ENCODE data around the gene PPP1CB.

PPP1CB gene

GRCh38 chr2:28745225-28745624, 6.4 kb upstream of the PPP1CB start:
- no peak for DNase-seq (ENCODE audit: low read depth)

GRCh38 chr2:28745876-28746275, 5.8 kb upstream of the PPP1CB start:
- DNase-seq (ENCODE audit: low read depth), result no peak

GRCh38 chr2:28746429-28747111, 5.1 kb upstream of the PPP1CB start:
- DNase-seq (ENCODE audit: low read depth), result no peak

DNA sequence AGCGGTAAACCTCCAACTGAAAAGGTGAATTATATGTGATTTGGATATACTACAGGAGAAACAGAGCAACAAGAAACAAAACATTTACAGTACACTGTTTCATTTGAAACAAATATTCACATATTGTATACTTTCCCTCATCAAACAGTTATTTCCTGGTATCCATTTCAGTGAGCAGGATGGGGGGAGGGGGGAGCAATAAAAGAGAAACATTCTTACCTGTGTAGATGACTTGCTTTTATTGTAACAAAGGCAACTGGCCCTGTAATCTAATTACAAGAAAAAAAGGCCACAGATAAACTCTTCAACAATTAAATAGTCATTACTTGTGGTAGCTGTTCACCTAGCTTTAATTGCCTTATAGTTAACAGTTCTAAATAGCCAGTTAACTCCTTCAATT, 3.9 kb upstream of the PPP1CB start:
- no peak for DNase-seq (ENCODE audit: low read depth)

GRCh38 chr2:28748176-28748575, 3.5 kb upstream of the PPP1CB start:
- no peak for DNase-seq (ENCODE audit: low read depth)

- no peak for DNase-seq (ENCODE audit: low read depth)
These were observed 2.7 kb upstream of the PPP1CB start for GRCh38 chr2:28748941-28749340.

- no peak for DNase-seq (ENCODE audit: low read depth)
These were observed 2.1 kb upstream of the PPP1CB start for GRCh38 chr2:28749526-28749925.

DNA sequence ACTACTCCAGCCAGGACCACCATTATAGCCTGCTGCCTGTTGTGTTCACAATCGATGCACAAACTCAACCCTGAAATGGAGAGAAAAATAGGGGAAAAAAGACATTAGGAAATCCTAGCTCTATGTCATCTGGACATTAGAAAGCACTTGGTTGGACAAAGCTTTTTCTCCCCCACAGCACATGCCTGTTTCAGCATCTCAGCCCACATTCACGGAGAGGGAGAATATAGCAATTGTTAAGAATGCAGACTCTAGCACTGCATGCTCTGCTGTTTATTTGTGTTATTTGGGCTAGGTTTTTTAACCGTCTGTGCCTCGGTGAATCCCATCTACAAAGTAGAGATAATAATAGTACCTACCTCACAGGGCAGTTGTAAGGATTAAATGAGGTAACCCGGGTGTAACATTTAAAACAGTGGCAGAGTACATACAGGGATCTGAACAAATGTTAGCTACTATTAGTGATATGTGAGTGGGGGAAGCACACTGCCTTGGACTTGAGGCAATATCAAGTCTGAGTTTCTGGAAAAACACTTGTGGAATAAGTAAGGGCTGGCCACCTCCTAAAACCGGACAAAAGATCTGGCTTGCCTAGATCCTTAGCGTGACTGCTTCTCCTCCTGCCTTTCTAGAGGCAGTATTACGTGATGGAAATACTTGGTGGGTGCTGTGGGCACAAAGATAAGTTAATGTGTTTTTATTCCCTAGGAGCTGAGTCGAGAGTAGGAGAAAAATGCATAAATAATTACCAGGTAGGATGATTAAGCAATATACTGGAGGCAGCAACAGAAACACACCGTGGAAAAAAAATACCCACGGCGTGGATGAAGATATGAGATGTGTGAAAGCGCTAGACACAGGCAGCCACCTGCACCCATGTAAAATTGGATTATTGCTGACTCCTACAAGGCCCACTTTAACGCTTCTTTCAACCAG, 1.0 kb upstream of the PPP1CB start:
- DNase-seq (ENCODE audit: low read depth), result no peak

DNA sequence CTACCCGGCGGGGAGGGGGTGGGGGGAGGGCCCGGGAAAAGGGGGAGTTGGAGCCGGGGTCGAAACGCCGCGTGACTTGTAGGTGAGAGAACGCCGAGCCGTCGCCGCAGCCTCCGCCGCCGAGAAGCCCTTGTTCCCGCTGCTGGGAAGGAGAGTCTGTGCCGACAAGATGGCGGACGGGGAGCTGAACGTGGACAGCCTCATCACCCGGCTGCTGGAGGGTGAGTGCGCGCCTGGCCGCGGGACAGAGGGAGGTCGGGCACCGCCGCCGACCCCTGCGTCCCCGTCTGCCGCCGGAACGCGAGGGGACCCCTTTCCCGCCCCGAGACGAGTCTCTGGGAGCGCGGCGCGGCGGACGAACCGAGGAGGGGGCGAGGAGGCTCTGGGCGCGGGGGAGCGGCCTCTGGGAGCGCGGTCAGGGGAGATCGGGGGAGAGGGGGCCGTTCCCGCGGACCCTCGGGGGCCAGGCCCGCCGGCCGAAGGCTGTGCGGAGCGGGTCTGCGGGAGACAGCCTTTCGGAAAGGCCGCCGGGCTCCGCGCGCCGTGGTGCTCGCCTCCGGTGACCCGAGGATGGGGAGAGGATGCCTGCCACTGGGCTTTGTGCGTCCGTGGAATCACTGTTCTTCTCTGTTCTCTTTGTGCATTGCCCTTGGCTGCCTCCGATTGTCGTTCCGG, 463 bp downstream of the PPP1CB start:
- no peak for DNase-seq (ENCODE audit: low read depth)

DNA sequence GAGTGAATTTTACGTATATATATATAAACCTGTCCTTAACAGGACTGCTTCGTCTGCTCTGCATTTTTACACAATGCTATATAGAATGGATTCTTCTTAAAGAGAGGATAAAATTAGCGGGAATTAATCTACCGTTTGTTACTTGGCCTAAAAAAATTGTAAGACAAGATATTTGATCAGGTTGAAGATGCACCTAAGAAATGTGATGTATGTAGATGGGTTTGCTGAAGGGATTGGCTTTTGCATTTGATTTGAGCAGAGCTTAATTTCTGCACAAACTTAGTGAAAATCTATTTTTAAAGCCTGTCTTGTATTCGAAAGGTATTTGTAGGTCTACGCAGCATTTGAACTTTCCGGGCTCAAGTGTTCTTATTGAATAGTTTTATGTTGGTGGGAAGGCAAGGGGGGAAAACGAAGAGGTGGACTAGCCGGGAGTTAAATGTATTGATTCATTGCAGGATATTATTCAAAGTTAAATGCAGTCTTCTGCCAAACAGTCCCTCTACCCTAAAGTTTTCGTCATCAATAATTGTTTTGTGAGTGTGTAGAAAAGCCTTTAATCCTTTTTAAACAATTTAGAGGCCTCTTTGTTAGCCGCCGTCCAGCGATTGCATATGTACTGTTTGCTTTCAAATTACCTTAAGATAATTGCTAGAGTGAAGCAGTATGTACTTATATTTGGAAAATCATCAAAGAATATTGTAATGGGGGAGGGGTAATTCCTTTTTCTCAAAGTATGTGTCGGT, 1.2 kb downstream of the PPP1CB start:
- no peak for DNase-seq (ENCODE audit: low read depth)

DNA sequence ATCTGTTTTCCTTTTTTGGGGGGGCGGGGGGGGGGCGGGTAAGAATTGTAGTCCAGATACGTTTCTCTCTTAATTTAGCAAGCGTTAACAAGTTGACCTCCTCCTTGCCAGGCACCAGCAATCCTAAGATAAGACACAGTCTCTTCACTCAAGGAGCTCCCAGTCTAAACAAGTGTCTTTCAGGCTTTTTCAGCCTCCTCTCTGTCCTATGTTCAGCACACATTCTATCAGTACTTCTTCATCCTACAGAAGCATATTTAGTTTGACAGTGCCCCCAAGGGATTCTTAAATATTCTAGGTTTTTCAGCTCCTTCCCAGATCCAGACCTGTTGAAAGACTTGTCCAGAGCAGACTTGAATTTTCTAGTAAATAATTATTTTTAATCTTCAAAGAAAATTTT, 2.7 kb downstream of the PPP1CB start:
- DNase-seq (ENCODE audit: low read depth), result no peak

- no peak for DNase-seq (ENCODE audit: low read depth)
These were observed 3.8 kb downstream of the PPP1CB start for GRCh38 chr2:28755421-28755820.

GRCh38 chr2:28758459-28758858, 6.8 kb downstream of the PPP1CB start:
- DNase-seq (ENCODE audit: low read depth), result no peak

DNA sequence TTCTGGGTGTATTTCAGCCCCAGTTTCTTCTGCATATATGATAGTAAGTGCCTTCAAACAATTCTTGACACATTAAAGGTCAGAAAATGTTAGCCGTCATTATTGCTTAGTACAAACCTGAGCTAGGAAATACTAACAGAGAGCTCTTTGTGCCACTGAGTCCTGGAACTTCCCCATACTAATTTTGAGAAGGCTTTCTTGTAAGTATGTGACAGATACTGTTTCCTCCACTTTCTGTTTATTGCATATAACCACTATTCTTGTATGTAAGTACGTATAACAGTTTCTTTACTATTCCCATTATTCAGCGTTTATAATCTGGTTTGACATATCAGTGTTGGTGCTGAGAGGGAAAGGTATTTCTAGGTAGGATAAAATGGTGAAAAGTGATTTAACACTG, 9.8 kb downstream of the PPP1CB start:
- no peak for DNase-seq (ENCODE audit: low read depth)

GRCh38 chr2:28764909-28765711, 13.5 kb downstream of the PPP1CB start:
- DNase-seq (ENCODE audit: low read depth), result no peak

DNA sequence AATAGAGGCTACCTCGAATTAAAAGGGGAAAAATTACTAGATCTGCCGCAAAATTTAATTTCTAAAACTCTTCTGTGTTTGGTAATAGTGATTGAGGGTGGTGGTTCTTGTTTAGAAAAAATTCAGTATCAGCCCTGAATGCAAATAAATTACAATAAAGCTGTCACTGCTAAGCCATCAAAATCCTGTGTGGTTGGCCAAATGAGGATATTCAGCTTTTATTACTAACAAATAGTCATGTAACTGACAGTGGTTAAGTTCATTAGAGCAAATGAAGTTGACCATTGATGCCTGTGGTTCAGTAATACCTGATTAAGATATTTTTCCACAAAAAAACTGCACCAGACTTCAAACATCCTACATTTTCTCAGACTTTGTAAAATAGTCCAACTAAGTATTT, 14.4 kb downstream of the PPP1CB start:
- no peak for DNase-seq (ENCODE audit: low read depth)

GRCh38 chr2:28767337-28767736, 15.7 kb downstream of the PPP1CB start:
- DNase-seq (ENCODE audit: low read depth), result no peak

- no peak for DNase-seq (ENCODE audit: low read depth)
These were observed 16.8 kb downstream of the PPP1CB start for GRCh38 chr2:28768422-28768821.

DNA sequence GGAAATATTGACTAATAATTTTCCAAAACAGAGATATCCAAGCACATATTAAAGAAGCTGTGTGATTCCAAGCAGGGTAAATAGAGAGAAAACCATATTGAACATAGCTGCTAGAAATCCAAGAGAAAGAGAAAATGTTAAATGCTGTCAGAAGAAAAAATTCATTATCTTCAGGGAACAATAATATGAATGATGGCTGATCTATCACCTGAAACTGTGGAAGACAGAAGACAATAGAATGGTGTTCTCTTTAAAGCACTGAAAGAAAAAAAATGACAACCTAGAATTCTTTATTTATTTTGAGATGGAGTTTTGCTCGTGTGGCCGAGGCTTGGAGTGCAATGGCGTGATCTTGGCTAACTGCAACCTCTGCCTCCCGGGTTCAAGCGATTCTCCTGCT, 17.3 kb downstream of the PPP1CB start:
- no peak for DNase-seq (ENCODE audit: low read depth)

GRCh38 chr2:28772351-28772750, 20.7 kb downstream of the PPP1CB start:
- DNase-seq (ENCODE audit: low read depth), result no peak

DNA sequence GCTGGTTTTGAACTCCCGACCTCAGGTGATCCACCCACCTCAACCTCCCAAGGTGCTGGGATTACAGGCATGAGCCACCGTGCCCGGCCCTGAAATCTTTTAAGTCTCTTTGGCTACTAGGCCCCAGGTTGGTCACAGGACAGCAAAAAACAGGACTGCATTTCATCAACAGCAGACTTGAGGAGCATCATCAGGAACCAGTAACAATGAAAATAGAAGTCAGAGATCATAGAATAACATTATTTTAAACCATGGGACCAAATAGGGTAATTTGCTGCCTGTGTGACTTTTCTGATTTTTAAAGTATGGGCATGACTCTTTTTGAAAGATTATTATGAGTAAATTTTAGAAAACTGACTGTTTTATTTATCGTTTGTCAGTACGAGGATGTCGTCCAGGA, 24.8 kb downstream of the PPP1CB start:
- no peak for DNase-seq (ENCODE audit: low read depth)

Measured in HS-5 (cell line).